ENCODE results near the gene LY6G5C. TPM values are rescaled to one million over a fixed set of nuclear protein-coding genes. Genes with fewer than 3 reads are reported as not detected.
A peak's percentile ranks its signal among the peaks of the same experiment; 100 is the strongest.

Gene LY6G5C
- total and polyA plus RNA-seq, 12 donors = 0.39 to 3.6 (median 1.9) TPM; not detected in 1

GRCh38 chr6:31702819-31703716 lies 22.2 kb upstream of the LY6G5C start, which contains the start of gene ABHD16A:
ABHD16A (minus strand) TSS chr6:31703324; CDS start chr6:31703281, 43 bp downstream.
- intact Hi-C loops (cut with DNase I) = no loop called here

GRCh38 chr6:31702405-31702818 lies 21.5 kb upstream of the LY6G5C start:
- no peaks in the 10 kb centered on the region for H3K27me3 ChIP-seq
- peaks cover 8 to 25% of the 10 kb centered on the region in 2 donors for H3K4me1 ChIP-seq (replicated peaks in 1 of 2)
- intact Hi-C loops (cut with DNase I) = no loop called here
- TF ChIP-seq CTCF (IDR thresholded peaks at IDR 0.05) (no peak), POLR2A (IDR thresholded peaks at IDR 0.05) (no peak)
- H3K27ac ChIP-seq = peak overlapping the region; percentile 90 to 99 (median 96)
- DNase-seq = no peak
- H3K4me3 ChIP-seq = peak overlapping the region; percentile 58 to 84 (median 80)
- no peaks in the 10 kb centered on the region for H3K9me3 ChIP-seq (replicated peaks in 1 of 3)
- H3K36me3 ChIP-seq (replicated peaks in 1 of 2) = peaks cover 0 to 22% of the 10 kb centered on the region in 2 donors
- WGBS, 4 donors = 0 to 2% (median 1%) methylated on average over 10 of the region's 10 CpGs

More at GRCh38 chr6:31702819-31703716, 22.2 kb upstream of the LY6G5C start, which contains the start of gene ABHD16A:
- H3K9me3 ChIP-seq (replicated peaks in 1 of 3) = no peaks in the 10 kb centered on the region
- H3K4me1 ChIP-seq (replicated peaks in 1 of 2) = peaks cover 8 to 25% of the 10 kb centered on the region in 2 donors
- TF ChIP-seq POLR2A (IDR thresholded peaks at IDR 0.05) (peak; percentile 91), CTCF (IDR thresholded peaks at IDR 0.05) (peak in 3 of 6 experiments; percentile 12 to 19 (median 18))
- peak; percentile 98 to 100 (median 99) for DNase-seq
- WGBS, 4 donors = 1% methylated on average over 42 to 54 of the region's 54 CpGs
- H3K36me3 ChIP-seq (replicated peaks in 1 of 2) = peaks cover 0 to 15% of the 10 kb centered on the region in 2 donors
- no peaks in the 10 kb centered on the region for H3K27me3 ChIP-seq
- peak within 1 kb of the TSS; percentile 58 to 84 (median 80) for H3K4me3 ChIP-seq
- peak within 1 kb of the TSS; percentile 90 to 99 (median 96) for H3K27ac ChIP-seq

- no peaks in the 10 kb centered on the region for H3K9me3 ChIP-seq (replicated peaks in 1 of 3)
- intact Hi-C loops (cut with DNase I) = no loop called here
- H3K4me1 ChIP-seq (replicated peaks in 1 of 2) = peaks cover 8 to 25% of the 10 kb centered on the region in 2 donors
- H3K27me3 ChIP-seq = no peaks in the 10 kb centered on the region
- DNase-seq = peak in 2 of 7 donors; percentile 34 to 83
- peaks cover 0 to 27% of the 10 kb centered on the region in 2 donors for H3K36me3 ChIP-seq (replicated peaks in 1 of 2)
- peak overlapping the region in 3 of 4 donors; percentile 78 to 84 (median 82) for H3K4me3 ChIP-seq
- peak overlapping the region in 4 of 5 donors; percentile 22 to 98 (median 93) for H3K27ac ChIP-seq
- no peak for TF ChIP-seq POLR2A (IDR thresholded peaks at IDR 0.05)
- no peak for TF ChIP-seq CTCF (IDR thresholded peaks at IDR 0.05)
- 28 to 31% (median 29%) methylated on average over 7 of the region's 7 CpGs for WGBS, 4 donors
Observed at GRCh38 chr6:31701666-31702404, 21.0 kb upstream of the LY6G5C start.

All from adrenal gland (tissue), 12 donors.